ENCODE measurements around the gene NFATC3.
A peak's percentile ranks its signal among the peaks of the same experiment; 100 is the strongest.

Gene NFATC3

GRCh38 chr16:68233085-68233834 is 148.1 kb downstream of the NFATC3 start:
- DNase-seq, result no peak

GRCh38 chr16:68233835-68234187 is 148.6 kb downstream of the NFATC3 start:
- DNase-seq, result no peak

GRCh38 chr16:68234188-68235107 is 149.3 kb downstream of the NFATC3 start:
- DNase-seq, result peak; percentile 31

- no peak for DNase-seq
Observed at GRCh38 chr16:68235108-68235886, 150.1 kb downstream of the NFATC3 start.

GRCh38 chr16:68235887-68236136 is 150.6 kb downstream of the NFATC3 start, which contains the start of gene ESRP2:
ESRP2 (minus strand) TSS chr16:68236127; CDS start chr16:68236045, 82 bp downstream.
- DNase-seq, result no peak

- DNase-seq, result peak; percentile 73
Observed at GRCh38 chr16:68236137-68236825, 151.1 kb downstream of the NFATC3 start.

- peak; percentile 58 for DNase-seq
Observed at GRCh38 chr16:68236826-68237242, 151.7 kb downstream of the NFATC3 start.

GRCh38 chr16:68237243-68238028 is 152.3 kb downstream of the NFATC3 start:
- peak; percentile 99 for DNase-seq

GRCh38 chr16:68238029-68238345 is 152.8 kb downstream of the NFATC3 start:
- no peak for DNase-seq

- no peak for DNase-seq
Observed at GRCh38 chr16:68242085-68242484, 156.9 kb downstream of the NFATC3 start.

- DNase-seq, result no peak
Observed at GRCh38 chr16:68242926-68243858, 158.0 kb downstream of the NFATC3 start.

- no peak for DNase-seq
Observed at GRCh38 chr16:68244481-68244902, 159.3 kb downstream of the NFATC3 start.

GRCh38 chr16:68244903-68245853 is 160.0 kb downstream of the NFATC3 start, which contains the start of gene PLA2G15:
PLA2G15 (plus strand) TSS chr16:68245373; CDS start chr16:68245427, 54 bp downstream.
- DNase-seq, result peak; percentile 95

- no peak for DNase-seq
Observed at GRCh38 chr16:68246121-68246520, 161.0 kb downstream of the NFATC3 start.

- DNase-seq, result peak; percentile 72
Observed at GRCh38 chr16:68246666-68247065, 161.5 kb downstream of the NFATC3 start.

GRCh38 chr16:68247400-68247799 is 162.2 kb downstream of the NFATC3 start:
- no peak for DNase-seq

- no peak for DNase-seq
Observed at GRCh38 chr16:68247932-68248331, 162.8 kb downstream of the NFATC3 start.

- DNase-seq, result no peak
Observed at GRCh38 chr16:68249371-68249770, 164.2 kb downstream of the NFATC3 start.

GRCh38 chr16:68250951-68251350 is 165.8 kb downstream of the NFATC3 start:
- DNase-seq, result no peak

GRCh38 chr16:68251832-68252231 is 166.7 kb downstream of the NFATC3 start:
- no peak for DNase-seq

All from hematopoietic multipotent progenitor cell treated with erythropoietin and hydrocortisone succinate and interleukin-3 and kit ligand, for 6 days (in vitro differentiated cells).